VCaP (cell line): Measurements from ENCODE around the gene WNT6.

Experiments used
- H3K27ac ChIP-seq: fragments of 450-650 bp; 2 replicates; pipeline ENCODE4 v1.5.1; 2017
- CTCF ChIP-seq: fragments of 450-650 bp; conservative IDR thresholded peaks from 2 replicates; pipeline ENCODE4 v1.5.1; 2017; ENCODE audit warnings: mild to moderate bottlenecking, moderate library complexity

Gene WNT6

GRCh38 chr2:218897394-218898108 lies 37.9 kb downstream of the WNT6 start:
- no peak for TF ChIP-seq CTCF
- H3K27ac ChIP-seq: no peak overlapping the region

- no peak overlapping the region for H3K27ac ChIP-seq
- TF ChIP-seq CTCF: peak; percentile 86
These were observed 38.7 kb downstream of the WNT6 start for GRCh38 chr2:218898109-218898878.

- H3K27ac ChIP-seq: no peak overlapping the region
- no peak for TF ChIP-seq CTCF
These were observed 39.5 kb downstream of the WNT6 start for GRCh38 chr2:218899147-218899546.

- no peak for TF ChIP-seq CTCF
- H3K27ac ChIP-seq: no peak overlapping the region
These were observed 42.8 kb downstream of the WNT6 start for GRCh38 chr2:218902427-218902826.

GRCh38 chr2:218904176-218904575 lies 44.6 kb downstream of the WNT6 start:
- TF ChIP-seq CTCF: no peak
- H3K27ac ChIP-seq: no peak overlapping the region

GRCh38 chr2:218908721-218909619 lies 49.4 kb downstream of the WNT6 start:
- no peak for TF ChIP-seq CTCF
- peak overlapping the region; percentile 61 for H3K27ac ChIP-seq

GRCh38 chr2:218910741-218911140 lies 51.1 kb downstream of the WNT6 start:
- no peak for TF ChIP-seq CTCF
- H3K27ac ChIP-seq: no peak overlapping the region
